ENCODE results near the gene PRDM13.

PRDM13 gene

DNA sequence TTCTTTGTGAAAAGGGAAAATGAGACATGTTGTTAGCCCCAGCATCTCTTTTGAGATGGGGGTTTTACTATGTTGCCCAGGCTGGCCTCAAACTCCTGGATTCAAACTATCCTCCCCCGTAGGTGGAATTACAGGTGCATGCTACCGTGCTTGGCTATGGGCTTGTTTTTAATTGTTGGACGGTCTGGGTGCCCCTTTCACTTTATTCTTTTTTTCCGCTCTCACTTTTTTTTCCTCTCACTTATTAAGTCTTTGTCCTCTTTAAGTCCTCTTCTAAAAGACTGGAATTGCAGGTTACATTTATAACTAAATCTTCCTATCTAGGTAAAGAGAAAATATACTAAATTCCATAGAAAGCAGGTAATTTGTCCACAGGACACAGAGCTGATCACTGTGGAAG is 18.8 kb upstream of the PRDM13 start:
- Histone ChIP-seq H3K4me1 (ENCODE audit: control insufficient read depth, insufficient read depth, low read depth, low read length) (peaks cover 20% of the 10 kb centered on the region), H4K91ac (ENCODE audit: low read length) (no peak overlapping the region), H3K79me1 (replicated peaks; ENCODE audit: low read length, poor library complexity, severe bottlenecking) (no peaks in the 10 kb centered on the region), H3K14ac (ENCODE audit: low read length in 2 of 2) (no peak overlapping the region), H3K9ac (ENCODE audit: low read length) (no peak overlapping the region), H2AK5ac (ENCODE audit: low read length, severe bottlenecking) (no peak overlapping the region), H2AFZ (ENCODE audit: low read depth, low read length) (no peak overlapping the region), H2BK120ac (ENCODE audit: low read depth, low read length) (no peak overlapping the region), H2BK15ac (ENCODE audit: low read depth, poor library complexity, severe bottlenecking) (no peak overlapping the region), H3K36me3 (ENCODE audit: control insufficient read depth in 1 of 2, insufficient read depth in 2 of 2, low read depth in 1 of 2, low read length in 2 of 2) (no peaks in the 10 kb centered on the region), H3K27ac (ENCODE audit: low read length, poor library complexity, severe bottlenecking) (no peak overlapping the region), H3K23ac (ENCODE audit: low read length in 2 of 2) (no peak overlapping the region), H2BK5ac (ENCODE audit: low read depth, low read length, poor library complexity, severe bottlenecking) (no peak overlapping the region), H3K4ac (ENCODE audit: low read depth in 1 of 2, low read length in 2 of 2) (no peak overlapping the region), H4K8ac (ENCODE audit: low read length) (no peak overlapping the region), H3K4me2 (ENCODE audit: low read length, poor library complexity, severe bottlenecking) (no peak overlapping the region), H2BK12ac (ENCODE audit: low read length in 2 of 2) (no peak overlapping the region), H3K27me3 (ENCODE audit: control insufficient read depth in 1 of 2, insufficient read depth in 1 of 2, low read length in 2 of 2) (peaks cover 51 to 61% of the 10 kb centered on the region in 2 experiments), H3K18ac (ENCODE audit: low read depth in 1 of 2, low read length in 2 of 2) (no peak overlapping the region), H3K9me3 (ENCODE audit: control insufficient read depth, low read length) (no peaks in the 10 kb centered on the region), H3K4me3 (ENCODE audit: insufficient read depth in 1 of 2, low read depth in 1 of 2, low read length in 2 of 2) (no peak overlapping the region)
- 91% methylated on average over 4 of the region's 4 CpGs for WGBS
- no peak for DNase-seq

DNA sequence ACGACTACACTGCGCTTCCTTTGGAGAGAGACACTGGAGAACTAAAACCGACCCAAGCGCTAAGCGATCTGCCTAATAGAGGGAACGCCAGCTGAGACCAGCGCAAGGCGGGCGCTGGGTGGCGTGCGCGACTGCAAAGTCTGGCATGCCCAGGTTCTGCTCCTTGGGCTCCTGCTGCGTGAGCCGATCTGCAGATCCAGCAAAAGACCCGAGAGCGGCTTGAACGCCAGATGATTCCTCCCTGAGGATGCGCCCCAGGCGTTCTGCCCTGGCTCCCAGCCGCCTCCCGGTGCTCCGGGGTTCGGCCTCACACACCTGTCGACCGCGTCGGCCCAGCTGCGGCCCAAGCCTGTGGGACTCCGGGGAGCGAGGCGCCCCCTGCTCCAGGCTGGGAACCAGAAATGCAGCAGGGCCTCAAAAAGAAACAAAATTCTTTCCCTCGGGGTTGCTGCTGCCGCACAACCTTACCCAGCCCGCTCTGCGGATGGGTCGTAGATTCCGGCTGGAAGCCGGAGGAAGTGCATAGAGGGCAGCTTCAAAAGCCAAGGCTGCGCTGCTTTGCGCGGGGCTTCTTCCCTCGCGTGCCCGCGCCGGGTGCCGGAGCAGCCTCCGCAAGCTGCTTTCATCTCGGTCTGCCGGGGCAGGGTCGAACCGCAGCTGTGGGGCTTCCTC is 17.9 kb upstream of the PRDM13 start:
- Histone ChIP-seq H3K4me1 (ENCODE audit: control insufficient read depth, insufficient read depth, low read depth, low read length) (peaks cover 20% of the 10 kb centered on the region), H4K91ac (ENCODE audit: low read length) (no peak overlapping the region), H2BK15ac (ENCODE audit: low read depth, poor library complexity, severe bottlenecking) (no peak overlapping the region), H2AK5ac (ENCODE audit: low read length, severe bottlenecking) (no peak overlapping the region), H2BK120ac (ENCODE audit: low read depth, low read length) (no peak overlapping the region), H4K8ac (ENCODE audit: low read length) (no peak overlapping the region), H3K79me1 (replicated peaks; ENCODE audit: low read length, poor library complexity, severe bottlenecking) (no peaks in the 10 kb centered on the region), H3K9ac (ENCODE audit: low read length) (peak overlapping the region; percentile 51), H2BK5ac (ENCODE audit: low read depth, low read length, poor library complexity, severe bottlenecking) (no peak overlapping the region), H3K4me2 (ENCODE audit: low read length, poor library complexity, severe bottlenecking) (peak overlapping the region; percentile 100), H3K9me3 (ENCODE audit: control insufficient read depth, low read length) (no peaks in the 10 kb centered on the region), H3K4ac (ENCODE audit: low read depth in 1 of 2, low read length in 2 of 2) (no peak overlapping the region), H3K4me3 (ENCODE audit: insufficient read depth in 1 of 2, low read depth in 1 of 2, low read length in 2 of 2) (peak overlapping the region; percentile 56 to 79), H3K27me3 (ENCODE audit: control insufficient read depth in 1 of 2, insufficient read depth in 1 of 2, low read length in 2 of 2) (peaks cover 58 to 63% of the 10 kb centered on the region in 2 experiments), H3K14ac (ENCODE audit: low read length in 2 of 2) (no peak overlapping the region), H2AFZ (ENCODE audit: low read depth, low read length) (peak overlapping the region; percentile 24), H3K36me3 (ENCODE audit: control insufficient read depth in 1 of 2, insufficient read depth in 2 of 2, low read depth in 1 of 2, low read length in 2 of 2) (no peaks in the 10 kb centered on the region), H2BK12ac (ENCODE audit: low read length in 2 of 2) (no peak overlapping the region), H3K27ac (ENCODE audit: low read length, poor library complexity, severe bottlenecking) (no peak overlapping the region), H3K23ac (ENCODE audit: low read length in 2 of 2) (no peak overlapping the region), H3K18ac (ENCODE audit: low read depth in 1 of 2, low read length in 2 of 2) (no peak overlapping the region)
- peak; percentile 58 for DNase-seq
- WGBS: 2% methylated on average over 52 of the region's 52 CpGs

DNA sequence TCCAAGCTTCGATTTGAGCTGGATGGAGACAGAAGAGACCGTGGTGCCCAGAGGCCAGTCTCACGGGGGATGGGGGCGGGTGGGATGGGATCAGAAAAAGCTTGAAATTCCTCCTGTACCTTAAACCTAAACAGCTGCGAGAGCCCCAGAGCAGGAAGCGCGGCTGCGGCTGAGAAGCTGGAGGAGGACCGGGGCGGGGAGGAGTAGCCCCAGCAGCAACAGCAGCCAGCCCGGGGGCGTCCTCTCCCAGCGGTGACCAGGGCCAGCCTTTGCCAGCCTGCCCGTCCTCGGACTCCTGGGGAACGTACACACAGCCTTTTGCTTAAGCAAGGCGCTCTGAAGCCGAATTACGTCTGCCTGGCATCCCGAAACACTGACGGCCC is 17.4 kb upstream of the PRDM13 start:
- Histone ChIP-seq H3K9ac (ENCODE audit: low read length) (peak overlapping the region; percentile 51), H2BK15ac (ENCODE audit: low read depth, poor library complexity, severe bottlenecking) (no peak overlapping the region), H3K4ac (ENCODE audit: low read depth in 1 of 2, low read length in 2 of 2) (no peak overlapping the region), H3K4me3 (ENCODE audit: insufficient read depth in 1 of 2, low read depth in 1 of 2, low read length in 2 of 2) (peak overlapping the region; percentile 56 to 79), H2AK5ac (ENCODE audit: low read length, severe bottlenecking) (no peak overlapping the region), H2AFZ (ENCODE audit: low read depth, low read length) (no peak overlapping the region), H3K36me3 (ENCODE audit: control insufficient read depth in 1 of 2, insufficient read depth in 2 of 2, low read depth in 1 of 2, low read length in 2 of 2) (no peaks in the 10 kb centered on the region), H3K14ac (ENCODE audit: low read length in 2 of 2) (no peak overlapping the region), H3K23ac (ENCODE audit: low read length in 2 of 2) (peak overlapping the region in 1 of 2 experiments; percentile 5), H2BK5ac (ENCODE audit: low read depth, low read length, poor library complexity, severe bottlenecking) (no peak overlapping the region), H2BK12ac (ENCODE audit: low read length in 2 of 2) (no peak overlapping the region), H3K18ac (ENCODE audit: low read depth in 1 of 2, low read length in 2 of 2) (no peak overlapping the region), H3K4me2 (ENCODE audit: low read length, poor library complexity, severe bottlenecking) (peak overlapping the region; percentile 100), H3K9me3 (ENCODE audit: control insufficient read depth, low read length) (peaks cover 3% of the 10 kb centered on the region), H3K27me3 (ENCODE audit: control insufficient read depth in 1 of 2, insufficient read depth in 1 of 2, low read length in 2 of 2) (peaks cover 63 to 64% of the 10 kb centered on the region in 2 experiments), H2BK120ac (ENCODE audit: low read depth, low read length) (no peak overlapping the region), H3K4me1 (ENCODE audit: control insufficient read depth, insufficient read depth, low read depth, low read length) (peaks cover 20% of the 10 kb centered on the region), H3K27ac (ENCODE audit: low read length, poor library complexity, severe bottlenecking) (no peak overlapping the region), H4K91ac (ENCODE audit: low read length) (no peak overlapping the region), H3K79me1 (replicated peaks; ENCODE audit: low read length, poor library complexity, severe bottlenecking) (no peaks in the 10 kb centered on the region), H4K8ac (ENCODE audit: low read length) (no peak overlapping the region)
- WGBS: 3% methylated on average over 14 of the region's 21 CpGs
- DNase-seq: no peak

DNA sequence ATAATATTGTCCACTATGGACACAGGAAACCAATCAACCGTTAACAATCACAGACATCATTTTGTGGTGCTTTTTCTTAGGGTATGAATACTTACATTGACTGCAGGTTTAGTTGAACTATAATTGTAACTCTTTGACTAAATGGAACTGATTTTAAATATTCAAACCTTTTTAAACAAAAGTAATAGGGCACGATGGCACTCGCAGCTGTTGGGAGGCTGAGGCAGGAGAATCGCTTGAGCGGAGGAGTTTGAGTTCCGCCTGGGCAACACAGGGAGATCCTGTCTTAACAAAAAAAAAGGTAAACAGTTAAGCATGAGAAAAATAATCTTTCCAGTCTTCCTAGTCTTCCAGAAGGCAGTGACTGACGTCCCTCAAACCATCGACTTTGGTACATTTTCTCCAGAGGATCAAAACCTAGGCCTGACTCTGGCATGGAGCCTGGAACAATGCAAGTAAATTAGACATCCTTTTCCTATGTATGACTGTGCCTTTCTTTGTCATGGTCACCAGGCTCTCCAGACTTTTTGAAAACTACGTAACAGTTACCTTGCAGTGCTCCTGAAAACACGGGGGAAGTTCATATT is 16.6 kb upstream of the PRDM13 start:
- no peak overlapping the region for H2AK5ac ChIP-seq (ENCODE audit: low read length, severe bottlenecking)
- peaks cover 67 to 68% of the 10 kb centered on the region in 2 experiments for H3K27me3 ChIP-seq (ENCODE audit: control insufficient read depth in 1 of 2, insufficient read depth in 1 of 2, low read length in 2 of 2)
- H4K91ac ChIP-seq (ENCODE audit: low read length): no peak overlapping the region
- H3K4me1 ChIP-seq (ENCODE audit: control insufficient read depth, insufficient read depth, low read depth, low read length): peaks cover 20% of the 10 kb centered on the region
- no peak overlapping the region for H3K14ac ChIP-seq (ENCODE audit: low read length in 2 of 2)
- H3K4me2 ChIP-seq (ENCODE audit: low read length, poor library complexity, severe bottlenecking): no peak overlapping the region
- no peak overlapping the region for H3K18ac ChIP-seq (ENCODE audit: low read depth in 1 of 2, low read length in 2 of 2)
- no peak overlapping the region for H3K23ac ChIP-seq (ENCODE audit: low read length in 2 of 2)
- H3K36me3 ChIP-seq (ENCODE audit: control insufficient read depth in 1 of 2, insufficient read depth in 2 of 2, low read depth in 1 of 2, low read length in 2 of 2): no peaks in the 10 kb centered on the region
- no peak overlapping the region for H3K4me3 ChIP-seq (ENCODE audit: insufficient read depth in 1 of 2, low read depth in 1 of 2, low read length in 2 of 2)
- no peak overlapping the region for H3K4ac ChIP-seq (ENCODE audit: low read depth in 1 of 2, low read length in 2 of 2)
- H2AFZ ChIP-seq (ENCODE audit: low read depth, low read length): no peak overlapping the region
- no peak overlapping the region for H2BK15ac ChIP-seq (ENCODE audit: low read depth, poor library complexity, severe bottlenecking)
- no peak overlapping the region for H3K27ac ChIP-seq (ENCODE audit: low read length, poor library complexity, severe bottlenecking)
- no peak for DNase-seq
- H4K8ac ChIP-seq (ENCODE audit: low read length): no peak overlapping the region
- H2BK5ac ChIP-seq (ENCODE audit: low read depth, low read length, poor library complexity, severe bottlenecking): no peak overlapping the region
- 29% methylated on average over 9 of the region's 10 CpGs for WGBS
- no peak overlapping the region for H2BK120ac ChIP-seq (ENCODE audit: low read depth, low read length)
- no peaks in the 10 kb centered on the region for H3K79me1 ChIP-seq (replicated peaks; ENCODE audit: low read length, poor library complexity, severe bottlenecking)
- H3K9me3 ChIP-seq (ENCODE audit: control insufficient read depth, low read length): peaks cover 8% of the 10 kb centered on the region
- no peak overlapping the region for H2BK12ac ChIP-seq (ENCODE audit: low read length in 2 of 2)
- no peak overlapping the region for H3K9ac ChIP-seq (ENCODE audit: low read length)

All from mesenchymal stem cell (in vitro differentiated cells and primary cell).